ENCODE results near the gene PIEZO1.

Gene PIEZO1

GRCh38 chr16:88712362-88712979, 72.5 kb downstream of the PIEZO1 start:
- no peak overlapping the region for H3K4me3 Mint-ChIP-seq
- H3K4me1 Mint-ChIP-seq = peaks cover 33% of the 10 kb centered on the region
- H3K27ac Mint-ChIP-seq = no peak overlapping the region
- no peaks in the 10 kb centered on the region for H3K27me3 Mint-ChIP-seq
- ATAC-seq (no peak), DNase-seq (no peak)
- H3K9me3 Mint-ChIP-seq = no peaks in the 10 kb centered on the region

- H3K27ac Mint-ChIP-seq = peak overlapping the region; percentile 8 to 80
- ATAC-seq (no peak), DNase-seq (no peak)
- H3K9me3 Mint-ChIP-seq = no peaks in the 10 kb centered on the region
- peaks cover 40% of the 10 kb centered on the region for H3K4me1 Mint-ChIP-seq
- H3K4me3 Mint-ChIP-seq = no peak overlapping the region
- no peaks in the 10 kb centered on the region for H3K27me3 Mint-ChIP-seq
Observed at GRCh38 chr16:88711750-88712340, 73.2 kb downstream of the PIEZO1 start.

GRCh38 chr16:88710556-88710955, 74.5 kb downstream of the PIEZO1 start:
- DNase-seq (no peak), ATAC-seq (no peak)
- Mint-ChIP-seq H3K9me3 (no peaks in the 10 kb centered on the region), H3K27ac (peak overlapping the region in 1 of 2 donors; percentile 95), H3K4me1 (peaks cover 41% of the 10 kb centered on the region), H3K4me3 (no peak overlapping the region), H3K27me3 (no peaks in the 10 kb centered on the region)

GRCh38 chr16:88706965-88707826, 77.8 kb downstream of the PIEZO1 start:
- no peaks in the 10 kb centered on the region for H3K27me3 Mint-ChIP-seq
- H3K4me3 Mint-ChIP-seq = peak overlapping the region; percentile 88 to 89
- H3K27ac Mint-ChIP-seq = peak overlapping the region; percentile 54 to 83
- ATAC-seq (no peak), DNase-seq (no peak)
- H3K4me1 Mint-ChIP-seq = peaks cover 74% of the 10 kb centered on the region
- H3K9me3 Mint-ChIP-seq = no peaks in the 10 kb centered on the region

GRCh38 chr16:88706229-88706964, 78.6 kb downstream of the PIEZO1 start, which contains the start of the genes CTU2 and RNF166:
TSS of gene CTU2 (plus strand) at chr16:88706503. CDS start at chr16:88706531, 28 bp downstream.
TSS of gene RNF166 (minus strand) at chr16:88706408. CDS start at chr16:88706325, 83 bp downstream.
- peak within 1 kb of the TSS; percentile 88 to 93 for H3K4me3 Mint-ChIP-seq
- ATAC-seq (peak; percentile 81), DNase-seq (peak; percentile 92 to 93)
- H3K9me3 Mint-ChIP-seq = no peaks in the 10 kb centered on the region
- peaks cover 75% of the 10 kb centered on the region for H3K4me1 Mint-ChIP-seq
- H3K27me3 Mint-ChIP-seq = no peaks in the 10 kb centered on the region
- H3K27ac Mint-ChIP-seq = peak within 1 kb of the TSS; percentile 87 to 93

- Mint-ChIP-seq H3K27ac (peak overlapping the region; percentile 87 to 93), H3K4me1 (peaks cover 76% of the 10 kb centered on the region), H3K4me3 (peak overlapping the region; percentile 82 to 93), H3K27me3 (no peaks in the 10 kb centered on the region), H3K9me3 (no peaks in the 10 kb centered on the region)
- ATAC-seq (peak; percentile 30), DNase-seq (peak in 1 of 2 donors; percentile 41)
Observed at GRCh38 chr16:88705801-88706228, 79.2 kb downstream of the PIEZO1 start.

- peaks cover 76% of the 10 kb centered on the region for H3K4me1 Mint-ChIP-seq
- ATAC-seq (no peak), DNase-seq (no peak)
- peak overlapping the region; percentile 82 to 93 for H3K4me3 Mint-ChIP-seq
- H3K9me3 Mint-ChIP-seq = no peaks in the 10 kb centered on the region
- no peaks in the 10 kb centered on the region for H3K27me3 Mint-ChIP-seq
- peak overlapping the region; percentile 87 to 93 for H3K27ac Mint-ChIP-seq
Observed at GRCh38 chr16:88705076-88705684, 79.8 kb downstream of the PIEZO1 start.

GRCh38 chr16:88703486-88704309, 81.3 kb downstream of the PIEZO1 start:
- ATAC-seq (peak; percentile 53), DNase-seq (peak; percentile 67 to 76)
- Mint-ChIP-seq H3K9me3 (no peaks in the 10 kb centered on the region), H3K27ac (peak overlapping the region; percentile 90 to 97), H3K4me3 (peak overlapping the region; percentile 82 to 93), H3K4me1 (peaks cover 83% of the 10 kb centered on the region), H3K27me3 (no peaks in the 10 kb centered on the region)

GRCh38 chr16:88702371-88703210, 82.4 kb downstream of the PIEZO1 start:
- DNase-seq (no peak), ATAC-seq (no peak)
- Mint-ChIP-seq H3K4me1 (peaks cover 88% of the 10 kb centered on the region), H3K9me3 (no peaks in the 10 kb centered on the region), H3K27me3 (no peaks in the 10 kb centered on the region), H3K27ac (peak overlapping the region; percentile 96 to 97), H3K4me3 (peak overlapping the region; percentile 82 to 93)

GRCh38 chr16:88701581-88702370, 83.2 kb downstream of the PIEZO1 start:
- Mint-ChIP-seq H3K4me1 (peaks cover 83% of the 10 kb centered on the region), H3K9me3 (no peaks in the 10 kb centered on the region), H3K4me3 (peak overlapping the region; percentile 82 to 93), H3K27ac (peak overlapping the region in 1 of 2 donors; percentile 96), H3K27me3 (no peaks in the 10 kb centered on the region)
- DNase-seq (no peak), ATAC-seq (no peak)

- peaks cover 82% of the 10 kb centered on the region for H3K4me1 Mint-ChIP-seq
- peak overlapping the region; percentile 82 to 93 for H3K4me3 Mint-ChIP-seq
- peak; percentile 82 for ATAC-seq
- no peaks in the 10 kb centered on the region for H3K9me3 Mint-ChIP-seq
- H3K27ac Mint-ChIP-seq = peak overlapping the region; percentile 91 to 96
- peak; percentile 86 to 87 for DNase-seq
- no peaks in the 10 kb centered on the region for H3K27me3 Mint-ChIP-seq
Observed at GRCh38 chr16:88700636-88701482, 84.2 kb downstream of the PIEZO1 start.

GRCh38 chr16:88700322-88700635, 84.7 kb downstream of the PIEZO1 start:
- peak overlapping the region; percentile 82 to 93 for H3K4me3 Mint-ChIP-seq
- H3K9me3 Mint-ChIP-seq = no peaks in the 10 kb centered on the region
- peak overlapping the region in 1 of 2 donors; percentile 96 for H3K27ac Mint-ChIP-seq
- ATAC-seq (no peak), DNase-seq (no peak)
- H3K4me1 Mint-ChIP-seq = peaks cover 80% of the 10 kb centered on the region
- H3K27me3 Mint-ChIP-seq = no peaks in the 10 kb centered on the region
